CD4-positive, alpha-beta T cell treated with Interleukin-2 at 100 ng/mL for 4 hours (primary cell): ENCODE measurements around the gene SERAC1.

Experiments
- DNase-seq: peaks from one replicate; pipeline ENCODE4 v3.0.0-alpha.2; 2020; ENCODE audit warnings: low spot score

Gene SERAC1

DNA sequence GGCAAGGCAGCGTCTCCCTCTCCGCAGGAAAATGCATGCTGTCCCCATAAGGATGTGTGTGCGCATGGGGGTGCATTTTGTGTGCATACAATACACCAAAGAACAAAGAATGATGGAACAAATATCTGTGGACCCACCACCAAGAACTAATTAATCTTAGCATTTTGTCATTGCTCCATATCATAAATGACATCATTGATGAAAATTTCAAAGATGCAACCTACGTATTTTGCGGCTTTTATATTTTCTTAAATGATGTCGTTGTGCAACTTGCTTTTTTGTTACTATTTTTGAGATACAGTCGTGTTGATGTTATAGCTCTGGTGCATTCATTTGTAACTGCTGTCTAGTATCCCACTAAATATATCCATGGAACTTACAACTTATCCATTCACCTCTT is 89.7 kb downstream of the SERAC1 start:
- DNase-seq: no peak

DNA sequence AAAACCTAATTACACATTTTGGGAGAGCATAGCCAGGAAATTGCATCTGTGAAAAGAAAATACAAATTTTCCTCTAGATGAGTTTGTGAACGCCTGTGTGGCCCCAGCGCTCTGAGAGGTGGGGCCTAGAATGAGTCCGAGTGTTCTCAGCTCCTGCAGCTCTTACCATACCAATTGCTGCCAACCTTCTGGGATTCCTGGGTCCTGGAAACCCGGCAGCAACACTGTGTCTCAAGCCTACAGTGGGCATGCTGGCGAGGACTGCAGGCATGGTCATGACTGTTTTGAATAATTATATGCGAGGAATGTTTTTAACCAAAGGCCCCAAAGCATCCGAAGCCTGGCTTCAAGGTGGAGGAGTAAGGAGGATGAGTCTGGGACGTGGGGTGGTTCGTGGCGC is 90.4 kb downstream of the SERAC1 start:
- DNase-seq: no peak

- no peak for DNase-seq
These were observed 91.5 kb downstream of the SERAC1 start for GRCh38 chr6:158076548-158076947.

GRCh38 chr6:158073776-158074175 is 94.3 kb downstream of the SERAC1 start:
- no peak for DNase-seq

DNA sequence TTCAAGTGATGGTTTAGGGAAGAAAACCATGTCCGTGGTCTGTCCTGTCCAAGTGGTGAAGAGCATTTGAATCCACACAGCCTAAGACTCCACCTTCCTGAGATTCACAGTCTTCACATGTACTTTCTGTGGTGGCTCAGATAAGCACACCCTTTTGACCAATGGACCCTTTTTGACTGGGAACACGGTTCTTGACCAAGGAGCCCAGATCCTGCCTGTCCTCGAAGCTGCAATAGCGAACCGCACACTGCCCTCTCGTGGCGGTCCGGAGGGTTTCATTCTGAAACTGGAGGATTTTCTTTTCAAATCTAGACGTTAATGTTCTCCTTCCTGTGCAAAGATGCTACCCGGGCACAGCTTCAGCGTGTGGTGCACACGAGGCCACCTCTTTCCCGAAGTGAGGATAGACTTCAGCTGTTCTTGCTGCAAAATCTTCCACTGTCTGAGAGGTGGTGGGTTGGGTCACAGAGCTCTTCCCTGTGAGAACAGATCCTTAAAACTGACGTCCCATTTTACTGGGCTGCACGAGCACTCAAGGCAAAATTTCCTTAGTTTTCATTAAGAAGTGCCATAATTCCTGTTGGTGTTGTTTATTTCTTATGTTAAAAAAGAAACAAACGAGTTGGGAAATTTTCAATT is 95.9 kb downstream of the SERAC1 start:
- DNase-seq: peak; percentile 67

DNA sequence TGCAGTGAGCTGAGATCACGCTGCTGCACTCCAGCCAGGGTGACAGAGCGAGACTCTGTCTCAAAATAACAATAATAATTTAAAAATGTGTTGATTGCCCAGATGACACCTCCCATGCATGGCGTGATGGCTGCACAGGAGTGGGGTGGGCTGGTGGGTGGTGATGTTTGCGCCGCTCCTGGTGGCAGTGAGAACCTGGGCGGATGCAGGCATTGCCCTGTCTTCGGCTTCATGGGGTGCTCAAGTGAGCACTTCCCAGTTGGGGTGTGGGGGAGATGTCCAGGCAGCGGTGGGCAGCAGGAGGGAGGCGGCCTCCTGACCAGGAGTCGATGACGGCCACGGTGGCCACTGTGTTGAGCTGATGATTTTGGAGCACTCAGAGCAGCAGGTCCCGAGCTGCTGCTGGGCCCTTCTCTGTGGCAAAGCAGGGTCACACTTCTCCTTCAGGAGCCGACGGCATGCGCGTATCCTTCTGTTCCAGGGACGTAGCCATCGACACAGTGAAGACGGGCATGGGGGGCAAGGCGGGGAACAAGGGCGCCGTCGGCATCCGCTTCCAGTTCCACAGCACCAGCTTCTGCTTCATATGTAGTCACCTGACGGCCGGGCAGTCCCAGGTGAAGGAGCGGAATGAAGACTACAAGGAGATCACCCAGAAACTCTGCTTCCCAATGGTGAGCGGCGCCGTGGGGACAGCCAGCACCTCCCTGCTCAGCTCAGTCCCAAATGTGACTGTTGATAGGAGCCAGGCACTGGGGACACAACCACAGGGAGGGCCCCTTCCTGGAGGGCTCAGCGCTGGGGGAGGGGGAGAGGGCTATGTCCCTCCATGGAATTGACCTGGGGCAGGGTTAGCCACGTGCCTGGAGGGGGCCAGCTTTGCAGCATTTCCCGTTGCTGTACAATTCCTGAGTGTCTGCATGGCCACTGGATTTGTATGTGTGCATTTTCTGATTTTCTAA is 96.7 kb downstream of the SERAC1 start:
- DNase-seq: no peak

- DNase-seq: no peak
These were observed 97.5 kb downstream of the SERAC1 start for GRCh38 chr6:158070513-158070912.

GRCh38 chr6:158069800-158070195 is 98.3 kb downstream of the SERAC1 start:
- no peak for DNase-seq

GRCh38 chr6:158068893-158069799 is 98.9 kb downstream of the SERAC1 start:
- no peak for DNase-seq

DNA sequence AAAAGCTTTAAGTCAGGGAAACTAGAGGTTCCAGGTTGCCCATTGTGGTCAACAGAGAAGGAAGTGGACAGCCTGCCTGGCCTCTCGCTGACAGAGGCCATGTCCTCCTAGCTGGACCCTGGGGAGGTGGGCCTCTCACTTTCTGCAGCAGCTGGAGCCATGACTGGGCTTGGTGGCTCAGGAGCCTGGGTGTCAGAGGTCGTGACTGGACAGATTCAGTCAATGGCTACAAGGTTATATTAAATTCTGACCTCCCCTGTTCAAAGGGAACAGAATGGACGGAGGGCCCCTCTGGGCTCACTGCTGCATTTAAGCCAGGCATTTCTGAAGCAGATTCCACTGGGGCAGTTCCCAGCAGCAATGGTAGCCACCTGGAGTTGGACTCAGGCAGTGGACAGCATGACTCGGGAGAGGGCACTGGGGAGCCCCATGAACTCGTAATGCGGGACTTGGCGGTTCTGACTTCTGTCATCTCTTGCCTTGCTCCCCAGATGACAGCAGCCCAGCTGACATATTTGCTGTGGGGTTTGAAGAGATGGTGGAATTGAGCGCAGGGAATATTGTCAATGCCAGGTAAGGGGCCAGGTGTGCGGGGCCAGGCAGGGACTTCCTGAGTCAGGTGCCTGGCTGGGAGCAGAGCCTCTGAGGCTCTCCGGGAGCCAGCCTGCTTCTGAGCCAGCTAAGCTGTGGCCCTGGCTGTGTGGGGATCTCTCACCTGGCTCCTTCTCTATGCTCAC is 99.7 kb downstream of the SERAC1 start:
- DNase-seq: no peak

- DNase-seq: no peak
These were observed 100.5 kb downstream of the SERAC1 start for GRCh38 chr6:158067436-158068015.

- DNase-seq: no peak
These were observed 101.8 kb downstream of the SERAC1 start for GRCh38 chr6:158066136-158066781.

- DNase-seq: no peak
These were observed 103.3 kb downstream of the SERAC1 start for GRCh38 chr6:158064725-158065251.

- no peak for DNase-seq
These were observed 104.3 kb downstream of the SERAC1 start for GRCh38 chr6:158063736-158064135.

DNA sequence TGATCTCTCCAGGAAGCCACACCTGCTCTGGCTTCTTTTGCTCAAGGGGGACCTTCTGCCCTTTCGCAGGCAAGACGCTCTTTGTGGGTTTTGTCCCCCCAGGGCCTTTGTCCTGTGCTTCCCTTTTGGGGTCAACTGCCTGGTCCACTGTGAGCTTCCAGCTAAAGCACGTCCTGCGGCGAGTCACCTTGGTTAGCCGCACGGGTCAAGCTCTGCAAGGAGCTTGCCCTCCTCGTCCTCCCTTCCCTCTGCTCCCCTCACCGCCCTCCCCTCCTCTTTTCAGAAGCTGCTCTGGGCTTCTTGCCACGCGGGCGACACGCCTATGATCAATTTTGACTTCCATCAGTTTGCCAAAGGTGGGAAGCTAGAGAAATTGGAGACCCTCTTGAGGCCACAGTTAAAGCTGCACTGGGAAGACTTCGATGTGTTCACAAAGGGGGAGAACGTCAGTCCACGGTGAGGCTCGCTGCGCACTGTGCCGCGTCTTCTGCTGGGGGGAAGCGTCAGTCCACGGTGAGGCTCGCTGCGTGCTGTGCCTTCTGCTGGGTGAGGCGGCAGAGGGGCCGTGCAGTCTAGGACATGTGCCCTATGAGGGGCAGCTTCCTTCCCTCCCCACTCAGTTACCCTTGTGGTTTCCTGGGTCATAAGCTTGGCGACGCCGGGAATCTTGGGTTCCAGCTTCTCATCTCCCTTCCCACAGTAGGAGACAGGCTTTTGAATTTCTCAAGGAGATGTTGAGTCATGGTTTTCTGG is 106.2 kb downstream of the SERAC1 start:
- DNase-seq: no peak

GRCh38 chr6:158061361-158061708 is 106.7 kb downstream of the SERAC1 start:
- DNase-seq: no peak

GRCh38 chr6:158060455-158061360 is 107.4 kb downstream of the SERAC1 start:
- DNase-seq: peak; percentile 35
